ENCODE data around the gene FGD3.

Gene FGD3

DNA sequence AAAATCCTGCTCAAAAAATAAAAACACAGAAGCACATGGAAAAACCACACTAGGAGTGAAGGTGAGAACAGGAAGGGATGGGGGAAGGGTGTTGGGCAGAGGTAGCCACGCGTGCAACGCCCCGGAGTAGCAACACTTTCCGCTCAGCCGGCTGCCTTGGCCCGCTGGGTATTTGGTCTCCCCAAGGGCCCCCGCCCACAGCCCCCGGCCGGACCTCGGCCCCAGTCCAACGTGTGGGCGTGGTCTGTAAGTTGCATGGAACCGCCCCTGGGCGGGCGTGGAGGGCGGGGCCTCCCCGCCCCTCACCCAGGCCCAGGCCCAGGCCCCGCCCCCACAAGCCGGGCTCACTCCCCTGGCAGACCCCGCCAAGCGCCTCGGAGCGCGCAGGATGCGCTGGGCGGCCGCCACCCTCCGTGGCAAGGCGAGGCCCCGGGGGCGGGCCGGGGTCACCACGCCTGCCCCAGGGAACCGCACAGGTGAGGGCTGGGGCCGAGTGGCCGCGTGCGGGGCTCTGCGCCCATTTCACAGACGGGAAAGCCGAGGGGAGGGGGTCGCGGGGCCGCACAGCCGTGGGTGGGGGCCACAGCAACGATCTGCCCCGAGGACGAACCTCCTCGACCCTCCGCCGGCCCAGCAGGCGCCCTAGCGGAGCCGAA is 111.2 kb downstream of the FGD3 start, which contains the start of gene SUSD3:
TSS of gene SUSD3 (plus strand) at position 347 of the 656 bp plus-strand sequence. CDS start at position 389, 42 bp downstream.
- no peak for DNase-seq

- DNase-seq = no peak
Observed at GRCh38 chr9:93059011-93059714, 111.8 kb downstream of the FGD3 start.

DNA sequence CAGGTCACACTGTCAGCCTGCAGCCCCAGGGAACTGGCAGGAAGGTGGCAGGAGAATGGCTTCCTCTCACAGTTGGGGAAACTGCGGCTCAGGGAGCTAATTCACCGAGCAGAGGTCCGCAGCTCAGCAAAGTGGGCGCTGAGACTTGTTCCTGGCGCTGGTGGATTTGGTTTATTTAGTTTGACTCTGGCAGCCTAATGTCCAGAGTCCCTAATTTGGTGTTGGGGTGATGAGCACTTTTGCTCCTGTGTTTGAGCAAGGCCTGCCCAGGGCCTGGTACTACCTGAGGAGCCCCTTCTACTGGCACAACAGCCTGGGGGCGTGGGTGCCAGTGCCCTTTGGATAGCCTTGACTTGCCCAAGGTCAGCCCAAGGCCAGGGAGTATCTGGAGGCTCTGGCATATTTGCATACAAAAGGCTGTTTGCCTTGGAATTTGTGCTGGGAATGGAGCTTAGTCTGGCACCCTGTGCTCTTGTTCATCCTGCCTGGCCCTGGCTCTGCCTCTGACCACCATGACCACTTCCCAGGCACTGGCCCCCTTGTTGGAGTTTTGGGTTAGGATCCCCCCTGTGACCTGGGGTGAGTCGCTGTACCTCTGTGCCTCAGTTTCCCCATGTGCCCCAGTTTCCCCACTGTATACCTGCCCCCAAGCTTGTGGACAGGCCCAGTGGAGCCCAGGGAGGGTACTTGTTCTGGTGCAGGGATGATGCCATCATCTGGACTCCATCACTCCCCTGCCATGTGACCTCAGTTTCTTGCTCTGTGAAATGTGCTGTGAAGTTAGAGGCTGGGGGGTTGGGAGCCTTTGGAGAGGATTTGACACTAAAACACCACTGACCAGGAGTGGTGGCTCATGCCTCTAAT is 112.6 kb downstream of the FGD3 start:
- no peak for DNase-seq

DNA sequence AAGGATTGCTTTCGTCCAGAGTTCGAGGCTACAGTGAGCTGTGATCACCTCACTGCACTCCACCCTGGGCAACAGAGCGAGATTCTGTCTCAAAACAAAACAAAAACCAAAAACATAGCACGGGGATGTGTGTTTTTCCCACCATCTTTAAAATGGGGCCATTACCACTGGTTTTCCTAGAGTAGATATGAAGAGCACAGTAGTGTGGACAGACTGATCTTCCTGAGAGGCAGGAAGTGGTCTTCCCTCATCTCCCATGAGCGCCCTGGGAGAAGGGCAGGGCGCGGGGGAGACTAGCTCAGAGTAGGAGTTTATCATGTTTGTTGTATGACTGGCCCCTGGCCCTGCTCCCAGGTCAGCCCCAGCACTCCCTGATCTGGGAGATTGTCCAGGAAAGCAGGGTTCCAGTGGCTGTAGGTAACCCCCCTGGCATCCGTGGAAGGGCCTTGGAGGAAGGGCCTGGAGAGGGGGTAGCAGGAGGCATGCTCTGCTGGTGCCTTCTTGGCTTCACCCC is 113.5 kb downstream of the FGD3 start:
- no peak for DNase-seq

DNA sequence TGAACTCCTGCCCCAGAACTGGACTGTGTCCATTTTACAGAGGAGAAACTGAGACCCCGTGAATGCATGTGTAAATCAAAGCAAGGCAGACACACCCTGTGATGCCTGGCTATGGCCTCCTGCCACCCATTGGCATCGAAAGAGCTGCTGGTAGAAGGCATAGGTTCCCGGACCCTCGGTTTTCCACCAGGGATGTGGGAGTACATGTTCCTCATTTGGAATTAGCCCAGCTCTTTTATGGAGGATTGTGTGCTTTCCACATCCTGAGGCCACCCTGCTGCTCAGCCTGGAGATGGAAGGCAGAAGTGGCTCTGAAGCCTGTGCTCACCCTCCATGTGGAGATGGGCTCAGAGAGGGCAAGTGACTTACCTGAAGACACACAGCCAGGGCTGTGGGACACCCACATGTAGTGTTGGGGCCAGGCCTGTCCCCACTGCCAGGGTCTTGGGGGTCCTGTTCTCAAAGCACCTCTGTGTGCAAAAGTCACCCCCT is 114.0 kb downstream of the FGD3 start:
- no peak for DNase-seq

- no peak for DNase-seq
Observed at GRCh38 chr9:93061791-93062763, 114.8 kb downstream of the FGD3 start.

GRCh38 chr9:93064392-93065134 is 117.2 kb downstream of the FGD3 start:
- DNase-seq = peak; percentile 86

DNA sequence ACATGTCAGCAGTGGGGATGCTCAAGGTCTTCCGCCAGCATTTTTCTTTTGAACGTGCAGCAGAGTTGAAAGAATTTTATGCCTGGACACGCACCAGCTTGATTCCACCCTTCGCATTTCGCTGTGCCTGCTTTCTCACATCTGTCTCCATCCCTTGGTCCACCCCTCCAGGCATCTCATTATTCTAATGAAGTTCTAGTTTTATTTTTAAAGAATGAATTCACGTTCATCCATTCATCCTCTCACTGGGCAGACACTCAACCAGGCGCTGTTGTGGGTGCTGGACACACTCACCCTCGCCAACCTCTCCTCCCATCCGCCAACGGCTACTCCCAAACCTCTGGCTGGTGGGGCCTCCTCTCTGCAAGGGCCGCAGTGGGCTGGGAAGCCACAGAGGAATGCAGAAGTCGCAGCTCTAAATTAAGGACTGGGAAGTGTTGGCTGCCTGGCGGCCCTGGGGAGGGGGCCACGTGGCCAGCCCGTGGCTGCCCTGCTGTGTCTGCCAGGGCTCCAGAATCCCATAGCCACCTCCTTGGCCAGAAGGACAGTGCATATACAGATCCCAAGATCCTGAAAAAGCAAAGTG is 117.9 kb downstream of the FGD3 start:
- DNase-seq = no peak

GRCh38 chr9:93066978-93067603 is 119.8 kb downstream of the FGD3 start:
- DNase-seq = no peak

- DNase-seq = no peak
Observed at GRCh38 chr9:93068956-93069355, 121.6 kb downstream of the FGD3 start.

DNA sequence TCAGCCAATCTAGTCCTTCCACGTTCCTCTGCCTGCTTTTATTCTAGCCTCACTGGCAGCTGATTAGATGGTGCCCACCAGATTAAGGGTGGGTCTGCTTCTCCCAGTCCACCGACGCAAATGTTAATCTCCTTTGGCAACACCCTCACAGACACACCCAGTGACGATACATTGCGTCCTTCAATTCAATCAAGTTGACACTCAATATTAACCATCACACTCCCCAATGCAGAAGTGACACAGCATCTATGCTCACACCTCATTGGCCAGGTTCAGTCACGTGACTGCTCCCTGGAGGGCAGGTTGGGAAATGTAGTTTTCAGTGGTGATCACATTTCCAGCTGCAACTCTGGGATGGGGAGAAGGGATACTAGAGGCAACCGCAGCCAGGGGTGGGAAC is 124.1 kb downstream of the FGD3 start:
- no peak for DNase-seq

DNA sequence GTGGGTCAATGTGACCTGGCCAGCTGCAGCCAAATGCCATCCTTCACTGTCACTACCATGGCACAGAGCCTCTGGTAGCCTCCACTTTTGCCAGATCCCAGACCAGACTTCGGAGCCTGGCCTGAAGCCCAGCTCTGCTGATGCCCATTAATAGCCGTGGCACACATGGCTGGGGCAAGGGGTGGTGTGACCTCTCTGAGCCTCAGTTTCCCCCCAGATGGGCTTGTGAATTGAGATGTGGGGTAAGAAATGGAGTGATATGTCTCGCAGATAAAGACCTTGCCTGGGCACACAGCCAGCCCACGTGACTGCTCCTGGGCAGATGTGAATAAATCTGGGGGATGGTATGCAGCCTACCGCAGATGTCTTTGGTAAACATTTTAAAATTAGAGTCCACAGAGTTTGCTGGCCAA is 125.1 kb downstream of the FGD3 start:
- DNase-seq = no peak

DNA sequence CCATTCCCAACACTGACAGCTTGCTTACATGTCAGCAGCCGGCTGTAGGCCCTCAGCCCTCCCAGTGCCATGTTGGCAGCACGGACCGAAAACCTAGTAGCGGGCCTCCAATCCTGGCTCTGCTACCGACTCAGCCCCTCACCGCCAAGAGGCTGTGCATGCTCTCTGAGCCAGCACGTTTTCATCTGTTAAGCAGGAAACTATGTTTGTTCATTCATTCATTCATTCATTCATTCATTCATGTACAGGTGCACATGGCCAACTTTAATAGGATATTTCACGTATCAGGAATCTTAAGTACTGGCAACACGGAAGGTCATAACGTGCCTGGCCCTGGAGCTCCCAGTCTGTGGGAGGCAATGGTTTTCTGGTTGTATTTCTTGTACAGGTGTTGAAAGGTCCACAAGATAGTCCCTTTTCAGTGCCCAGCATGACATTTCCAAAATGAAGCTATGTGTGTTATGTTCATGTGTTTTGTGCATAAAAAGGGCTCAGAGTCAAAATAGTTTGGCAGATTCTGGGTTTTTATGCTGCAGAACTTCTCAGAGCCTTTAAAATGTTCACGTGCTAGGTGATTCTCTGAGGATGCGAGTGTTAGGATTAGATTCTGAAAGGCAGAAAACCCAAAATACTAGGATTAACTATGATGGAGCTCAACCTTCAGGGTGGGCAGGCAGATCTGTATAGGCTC is 128.9 kb downstream of the FGD3 start:
- no peak for DNase-seq

DNA sequence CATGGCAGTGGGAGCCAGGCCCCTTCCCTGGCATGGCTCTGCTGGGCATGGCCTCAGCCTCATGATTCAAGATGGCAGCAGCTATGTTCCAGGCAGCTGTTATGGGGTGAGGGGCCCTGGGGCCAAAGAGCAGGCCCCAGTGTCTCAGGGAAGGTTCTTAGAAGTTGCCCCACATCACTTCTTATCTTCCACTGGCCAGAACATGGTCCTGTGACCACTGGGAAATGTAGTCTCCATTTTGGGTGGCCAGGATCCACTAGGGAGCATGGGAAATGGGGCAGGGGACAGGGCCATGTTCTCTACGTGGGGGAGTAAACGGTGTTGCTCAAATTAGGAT is 129.4 kb downstream of the FGD3 start:
- DNase-seq = no peak

DNA sequence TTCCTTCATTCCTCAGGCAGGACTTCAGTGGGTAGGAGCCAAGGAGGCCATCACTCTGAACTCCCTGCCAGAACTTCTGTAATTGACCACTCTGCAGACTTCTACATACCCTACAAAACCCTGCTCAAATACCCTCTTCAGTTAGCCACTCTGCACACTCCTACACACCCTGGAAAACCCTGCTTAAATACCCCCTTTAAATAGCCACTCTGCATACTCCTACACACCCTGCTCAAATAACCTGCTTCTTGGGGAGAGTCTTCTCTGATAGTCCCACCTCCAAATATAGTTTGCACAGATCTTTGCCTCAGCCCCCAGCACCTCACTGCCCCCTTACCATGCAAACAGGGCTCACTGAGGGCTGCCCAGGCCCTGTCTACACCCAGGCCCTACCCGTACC is 130.0 kb downstream of the FGD3 start:
- no peak for DNase-seq

- no peak for DNase-seq
Observed at GRCh38 chr9:93077811-93078210, 130.5 kb downstream of the FGD3 start.

GRCh38 chr9:93079371-93079770 is 132.0 kb downstream of the FGD3 start:
- DNase-seq = no peak

DNA sequence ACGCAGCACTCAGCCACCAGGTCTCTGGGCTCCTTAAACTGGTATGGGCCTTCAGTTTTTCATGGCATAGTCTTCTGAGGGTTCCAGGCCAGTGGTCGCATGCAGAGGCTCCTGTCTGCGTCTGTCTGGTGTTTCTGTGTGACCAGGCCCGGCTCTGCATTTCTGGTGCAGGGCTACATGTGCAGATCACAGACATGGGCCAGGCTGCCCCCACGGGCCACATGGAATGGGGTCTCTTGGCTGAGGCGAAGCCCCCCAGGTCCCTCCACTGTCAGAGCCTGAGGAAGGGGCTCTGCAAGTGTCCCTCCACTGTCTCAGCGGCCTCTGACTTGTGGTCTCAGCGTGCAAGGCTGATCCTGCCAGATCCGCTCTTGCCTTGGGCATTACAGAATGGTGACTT is 133.1 kb downstream of the FGD3 start:
- DNase-seq = no peak

GRCh38 chr9:93081081-93081529 is 133.8 kb downstream of the FGD3 start:
- DNase-seq = no peak

DNA sequence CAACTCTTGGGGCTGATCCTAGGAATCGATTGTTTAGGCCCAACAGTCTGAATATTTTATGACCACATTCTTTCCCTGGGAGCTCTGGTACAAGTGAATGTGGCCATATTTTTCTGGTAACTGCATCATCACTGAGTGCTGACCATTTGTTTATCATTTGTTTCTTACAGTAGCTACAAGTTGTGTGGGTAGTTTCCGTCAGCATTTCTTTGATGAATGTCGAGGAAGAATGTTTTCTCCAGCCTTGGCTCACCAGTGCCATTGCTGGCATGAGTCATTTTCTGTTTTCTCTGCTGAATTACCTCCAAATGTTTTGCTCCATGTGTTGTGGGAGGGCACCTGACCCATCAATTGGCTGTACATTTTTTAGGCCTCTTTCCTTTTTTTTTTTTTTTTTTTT is 134.6 kb downstream of the FGD3 start:
- DNase-seq = no peak
